ENCODE data around the gene RND2. TPM values are rescaled to one million over a fixed set of nuclear protein-coding genes. Genes with fewer than 3 reads are reported as not detected.

RND2 gene
- polyA plus RNA-seq, 1 donor (not counting 4 experiments of a cell fraction or from before 2014, with no cell fraction given): 0.12 TPM

GRCh38 chr17:43003542-43004172 is 21.4 kb upstream of the RND2 start:
- no peak overlapping the region for H2AFZ ChIP-seq (ENCODE audit: control insufficient read depth, low read length)
- peaks cover 26% of the 10 kb centered on the region for H3K4me1 ChIP-seq (ENCODE audit: control insufficient read depth, extremely low read depth, insufficient read depth, low read length)
- H3K4me3 ChIP-seq (ENCODE audit: control insufficient read depth in 2 of 3, extremely low read depth in 1 of 3, insufficient read depth in 2 of 3, low read depth in 1 of 3, low read length in 3 of 3): no peak overlapping the region
- FAIRE-seq: no peak
- peaks cover 23% of the 10 kb centered on the region for H3K79me2 ChIP-seq (ENCODE audit: control insufficient read depth, insufficient read depth, low read length)
- H3K9me1 ChIP-seq (ENCODE audit: control insufficient read depth, extremely low read depth, insufficient read depth, low read length): no peaks in the 10 kb centered on the region
- peak in 2 of 3 experiments; percentile 39 to 43 for TF ChIP-seq CTCF (optimal IDR thresholded peaks at IDR 0.05 in 1 of 3, IDR thresholded peaks at IDR 0.05 in 1 of 3, conservative IDR thresholded peaks at IDR 0.05 in 1 of 3; ENCODE audit: extremely low read depth in 1 of 3, insufficient read depth in 2 of 3, low read length in 3 of 3)
- TF ChIP-seq EZH2 (IDR thresholded peaks at IDR 0.05; ENCODE audit: low read length): no peak
- H3K27me3 ChIP-seq (ENCODE audit: control insufficient read depth, extremely low read depth, insufficient read depth, low read length): no peaks in the 10 kb centered on the region
- H3K9ac ChIP-seq (ENCODE audit: control insufficient read depth, extremely low read depth, insufficient read depth, low read length): no peak overlapping the region
- H3K27ac ChIP-seq (ENCODE audit: control insufficient read depth, insufficient read depth, low read length): peak overlapping the region; percentile 21
- H3K36me3 ChIP-seq (ENCODE audit: control insufficient read depth in 2 of 2, extremely low read depth in 1 of 2, insufficient read depth in 2 of 2, low read length in 2 of 2): peaks cover 25 to 35% of the 10 kb centered on the region in 2 experiments
- DNase-seq (ENCODE audit: low read depth, low spot score): no peak
- dilution Hi-C loops (cut with MboI; ENCODE audit: extremely low pct_ligation_motif_present, low sequenced_read_pairs): no loop called here
- H3K9me3 ChIP-seq (ENCODE audit: control insufficient read depth, low read depth, low read length): no peaks in the 10 kb centered on the region
- peaks cover 4% of the 10 kb centered on the region for H4K20me1 ChIP-seq (ENCODE audit: control insufficient read depth, extremely low read depth, insufficient read depth, low read length)
- no peak overlapping the region for H3K4me2 ChIP-seq (ENCODE audit: control insufficient read depth, extremely low read depth, insufficient read depth, low read depth, low read length)

GRCh38 chr17:43006639-43007551 is 18.1 kb upstream of the RND2 start, which contains the start of gene IFI35:
Gene IFI35 (plus strand): TSS chr17:43006784. CDS start chr17:43006948, 164 bp downstream.
- no peak for TF ChIP-seq EZH2 (IDR thresholded peaks at IDR 0.05; ENCODE audit: low read length)
- TF ChIP-seq CTCF (optimal IDR thresholded peaks at IDR 0.05 in 1 of 3, IDR thresholded peaks at IDR 0.05 in 1 of 3, conservative IDR thresholded peaks at IDR 0.05 in 1 of 3; ENCODE audit: extremely low read depth in 1 of 3, insufficient read depth in 2 of 3, low read length in 3 of 3): peak in 2 of 3 experiments; percentile 34 to 53
- Histone ChIP-seq H3K27ac (ENCODE audit: control insufficient read depth, insufficient read depth, low read length) (peak within 1 kb of the TSS; percentile 80), H3K27me3 (ENCODE audit: control insufficient read depth, extremely low read depth, insufficient read depth, low read length) (no peaks in the 10 kb centered on the region), H3K9me1 (ENCODE audit: control insufficient read depth, extremely low read depth, insufficient read depth, low read length) (no peaks in the 10 kb centered on the region), H3K36me3 (ENCODE audit: control insufficient read depth in 2 of 2, extremely low read depth in 1 of 2, insufficient read depth in 2 of 2, low read length in 2 of 2) (peaks cover 11 to 14% of the 10 kb centered on the region in 2 experiments), H2AFZ (ENCODE audit: control insufficient read depth, low read length) (peak within 1 kb of the TSS; percentile 82), H3K4me1 (ENCODE audit: control insufficient read depth, extremely low read depth, insufficient read depth, low read length) (peaks cover 10% of the 10 kb centered on the region), H3K79me2 (ENCODE audit: control insufficient read depth, insufficient read depth, low read length) (no peaks in the 10 kb centered on the region), H3K9me3 (ENCODE audit: control insufficient read depth, low read depth, low read length) (no peaks in the 10 kb centered on the region), H3K9ac (ENCODE audit: control insufficient read depth, extremely low read depth, insufficient read depth, low read length) (peak within 1 kb of the TSS; percentile 87), H4K20me1 (ENCODE audit: control insufficient read depth, extremely low read depth, insufficient read depth, low read length) (peaks cover 4% of the 10 kb centered on the region), H3K4me3 (ENCODE audit: control insufficient read depth in 2 of 3, extremely low read depth in 1 of 3, insufficient read depth in 2 of 3, low read depth in 1 of 3, low read length in 3 of 3) (peak within 1 kb of the TSS; percentile 50 to 80 (median 76)), H3K4me2 (ENCODE audit: control insufficient read depth, extremely low read depth, insufficient read depth, low read depth, low read length) (peak within 1 kb of the TSS; percentile 77)
- FAIRE-seq: no peak
- dilution Hi-C loops (cut with MboI; ENCODE audit: extremely low pct_ligation_motif_present, low sequenced_read_pairs): no loop called here
- no peak for DNase-seq (ENCODE audit: low read depth, low spot score)

Data from keratinocyte (primary cell).